Measurements from ENCODE around the gene TCF12. TPM values are rescaled to one million over a fixed set of nuclear protein-coding genes. Genes with fewer than 3 reads are reported as not detected.

Gene TCF12
- polyA plus RNA-seq, 1 experiment = 447 TPM

DNA sequence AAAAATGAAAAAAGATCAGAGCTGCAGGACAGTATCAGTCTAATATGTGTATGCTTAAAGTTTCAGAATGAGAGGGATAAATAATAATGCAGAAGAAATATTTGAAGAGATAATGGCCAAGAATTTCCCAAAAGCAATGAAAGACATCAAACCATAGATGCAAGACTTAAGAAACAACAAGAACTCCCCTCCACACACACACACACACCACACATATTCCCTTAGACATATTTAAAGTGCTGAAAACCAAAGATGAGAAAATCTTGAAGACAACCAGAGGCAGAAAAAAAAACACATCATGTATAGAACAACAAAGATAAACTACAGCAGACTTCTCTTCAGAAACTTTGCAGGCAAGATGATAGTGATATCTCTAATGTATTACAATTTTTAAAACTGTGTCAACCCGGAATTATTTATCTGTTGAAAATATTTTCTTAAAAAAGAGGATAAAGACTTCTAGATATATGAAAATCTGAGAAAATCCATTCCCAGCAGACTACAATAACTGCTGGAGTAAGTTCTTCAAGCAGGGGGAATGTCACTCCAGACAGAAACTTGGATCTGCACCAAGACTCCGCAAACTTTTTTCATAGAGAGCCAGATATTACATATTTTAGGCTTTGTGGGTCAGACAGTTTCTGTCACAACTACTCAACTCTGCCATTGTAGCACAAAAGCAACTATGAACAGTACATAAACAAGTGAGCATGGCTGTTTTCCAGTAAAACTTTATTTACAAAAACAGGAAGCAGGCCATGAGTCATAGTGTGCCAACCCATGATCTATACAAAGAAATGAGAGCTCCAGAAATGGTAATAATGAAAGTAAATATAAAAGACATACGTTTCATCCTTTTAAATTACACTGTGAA is 234.5 kb downstream of the TCF12 start:
- ChIA-PET CTCF (interaction anchor here (1.3 to 1.5 kb wide), 2 partner anchors 61 to 375 kb away, joined by 3 to 4 read pairs; no protein-coding TSS in a partner anchor), POLR2A (no interaction called here)
- H3K27ac ChIP-seq (ENCODE audit: low read depth, low read length) = no peak overlapping the region
- TF ChIP-seq, protein P1, sequence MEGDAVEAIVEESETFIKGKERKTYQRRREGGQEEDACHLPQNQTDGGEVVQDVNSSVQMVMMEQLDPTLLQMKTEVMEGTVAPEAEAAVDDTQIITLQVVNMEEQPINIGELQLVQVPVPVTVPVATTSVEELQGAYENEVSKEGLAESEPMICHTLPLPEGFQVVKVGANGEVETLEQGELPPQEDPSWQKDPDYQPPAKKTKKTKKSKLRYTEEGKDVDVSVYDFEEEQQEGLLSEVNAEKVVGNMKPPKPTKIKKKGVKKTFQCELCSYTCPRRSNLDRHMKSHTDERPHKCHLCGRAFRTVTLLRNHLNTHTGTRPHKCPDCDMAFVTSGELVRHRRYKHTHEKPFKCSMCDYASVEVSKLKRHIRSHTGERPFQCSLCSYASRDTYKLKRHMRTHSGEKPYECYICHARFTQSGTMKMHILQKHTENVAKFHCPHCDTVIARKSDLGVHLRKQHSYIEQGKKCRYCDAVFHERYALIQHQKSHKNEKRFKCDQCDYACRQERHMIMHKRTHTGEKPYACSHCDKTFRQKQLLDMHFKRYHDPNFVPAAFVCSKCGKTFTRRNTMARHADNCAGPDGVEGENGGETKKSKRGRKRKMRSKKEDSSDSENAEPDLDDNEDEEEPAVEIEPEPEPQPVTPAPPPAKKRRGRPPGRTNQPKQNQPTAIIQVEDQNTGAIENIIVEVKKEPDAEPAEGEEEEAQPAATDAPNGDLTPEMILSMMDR (IDR thresholded peaks at IDR 0.05; ENCODE audit: low read depth, low read length) = no peak
- no peak for DNase-seq (ENCODE audit: low read depth, low spot score)
- H3K27me3 ChIP-seq (ENCODE audit: control insufficient read depth, insufficient read depth, low read length) = no peaks in the 10 kb centered on the region
- peaks cover 4% of the 10 kb centered on the region for H3K9me3 ChIP-seq (ENCODE audit: control insufficient read depth, insufficient read depth, low read length)
- H3K4me3 ChIP-seq (ENCODE audit: low read depth, low read length) = no peak overlapping the region

DNA sequence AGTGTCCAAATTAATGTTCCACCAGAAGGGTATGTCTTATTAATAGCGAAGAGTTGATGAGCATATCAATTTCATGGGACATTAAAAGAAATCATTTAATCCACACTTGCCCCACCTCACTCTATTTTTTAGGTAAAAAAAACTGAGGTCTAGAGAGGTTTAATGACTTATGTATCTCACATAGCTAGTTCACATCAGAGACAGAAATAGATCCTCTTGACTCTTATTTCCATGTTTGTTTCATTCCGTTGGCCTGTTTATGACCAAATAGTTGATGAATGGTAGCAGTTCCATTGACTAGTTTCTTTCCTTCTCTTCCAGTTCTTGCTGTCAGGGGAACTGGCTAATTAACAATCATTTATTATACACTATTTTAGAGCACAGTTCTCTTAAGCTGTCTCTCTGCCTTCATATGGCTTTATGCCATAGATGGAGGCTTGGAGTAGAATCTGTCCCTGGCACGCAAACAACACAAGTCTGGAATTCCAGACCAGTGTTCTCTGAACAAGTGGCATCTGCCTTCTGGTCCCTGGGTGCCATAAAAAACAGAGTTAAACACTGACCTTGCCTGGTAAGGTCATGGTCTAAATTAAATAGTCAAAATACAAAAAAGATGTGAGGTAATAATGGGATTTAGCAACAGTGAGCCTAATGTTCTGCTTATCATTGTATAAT is 237.9 kb downstream of the TCF12 start:
- H3K4me3 ChIP-seq (ENCODE audit: low read depth, low read length) = no peak overlapping the region
- no peak overlapping the region for H3K27ac ChIP-seq (ENCODE audit: low read depth, low read length)
- POLR2A ChIA-PET = no interaction called here
- CTCF ChIA-PET = interaction anchor here (0.7 to 3.0 kb wide), 3 partner anchors 9 to 57 kb away, joined by 3 to 13 read pairs (median 4); no protein-coding TSS in a partner anchor
- no peaks in the 10 kb centered on the region for H3K27me3 ChIP-seq (ENCODE audit: control insufficient read depth, insufficient read depth, low read length)
- TF ChIP-seq, protein P1 (IDR thresholded peaks at IDR 0.05; ENCODE audit: low read depth, low read length) = no peak
- no peak for DNase-seq (ENCODE audit: low read depth, low spot score)
- H3K9me3 ChIP-seq (ENCODE audit: control insufficient read depth, insufficient read depth, low read length) = peaks cover 4% of the 10 kb centered on the region

DNA sequence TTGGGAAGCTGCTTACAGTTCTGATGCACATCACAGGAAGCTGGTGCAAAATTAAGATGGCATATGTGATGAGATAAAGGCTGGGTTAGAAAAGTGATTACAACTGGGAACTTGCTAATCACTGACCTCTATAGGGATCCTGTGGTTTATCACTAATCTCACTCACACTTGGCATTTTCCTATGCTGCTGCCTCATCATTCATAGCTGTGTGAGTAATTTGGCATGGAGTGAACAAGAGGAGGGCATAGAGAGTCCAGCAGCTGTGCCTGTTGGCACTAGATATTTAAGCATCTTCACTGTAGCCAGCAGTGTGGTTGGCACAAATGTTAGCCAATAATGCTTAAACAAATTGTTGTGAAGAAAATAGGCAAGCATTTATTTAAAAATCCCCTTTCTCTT is 240.1 kb downstream of the TCF12 start:
- no peak for DNase-seq (ENCODE audit: low read depth, low spot score)
- H3K27ac ChIP-seq (ENCODE audit: low read depth, low read length) = no peak overlapping the region
- H3K27me3 ChIP-seq (ENCODE audit: control insufficient read depth, insufficient read depth, low read length) = no peaks in the 10 kb centered on the region
- POLR2A ChIA-PET = interaction anchor here (1.1 kb wide), 2 partner anchors 8 to 60 kb away, joined by 3 to 4 read pairs; no protein-coding TSS in a partner anchor
- no peaks in the 10 kb centered on the region for H3K9me3 ChIP-seq (ENCODE audit: control insufficient read depth, insufficient read depth, low read length)
- TF ChIP-seq, protein P1 (IDR thresholded peaks at IDR 0.05; ENCODE audit: low read depth, low read length) = no peak
- CTCF ChIA-PET = interaction anchor here (0.9 to 1.5 kb wide), 3 partner anchors 12 to 148 kb away, joined by 3 to 4 read pairs (median 4); no protein-coding TSS in a partner anchor
- H3K4me3 ChIP-seq (ENCODE audit: low read depth, low read length) = no peak overlapping the region

DNA sequence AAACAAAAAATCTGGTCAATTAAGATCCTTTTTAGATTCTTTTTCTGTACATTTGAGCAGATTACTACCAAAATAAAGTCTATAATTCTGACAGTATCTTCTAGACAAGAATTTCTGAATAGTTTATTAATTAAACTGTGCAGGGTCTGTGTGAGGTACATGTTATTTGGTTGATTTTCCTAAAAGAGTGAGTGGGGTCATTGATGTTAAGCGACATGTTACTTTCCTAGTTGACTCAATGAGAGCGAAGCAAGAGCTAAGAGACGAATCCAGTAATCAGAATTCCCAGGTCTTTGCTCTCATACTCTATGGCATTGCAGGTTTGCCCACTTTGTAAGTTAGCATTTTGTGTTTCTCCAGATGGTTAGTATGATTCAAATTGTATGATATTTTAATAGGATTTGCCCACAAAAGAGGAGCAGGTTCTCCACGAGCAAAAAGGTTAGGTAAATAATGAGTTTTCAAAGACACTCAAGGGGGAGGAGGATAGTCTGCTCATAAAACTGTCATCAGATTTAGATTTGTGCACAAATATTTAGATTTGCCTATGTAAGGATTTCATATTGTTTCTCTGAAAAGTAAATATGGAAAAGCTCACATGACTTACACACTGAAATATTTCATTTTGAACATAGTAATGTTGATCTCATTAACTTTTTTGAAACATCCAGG is 240.7 kb downstream of the TCF12 start:
- ChIA-PET CTCF (interaction anchor here (0.8 to 1.5 kb wide), 4 partner anchors 12 to 148 kb away, joined by 3 to 4 read pairs (median 4); no protein-coding TSS in a partner anchor), POLR2A (interaction anchor here (1.1 kb wide), 2 partner anchors 9 to 59 kb away, joined by 3 to 4 read pairs; no protein-coding TSS in a partner anchor)
- Histone ChIP-seq H3K27ac (ENCODE audit: low read depth, low read length) (no peak overlapping the region), H3K4me3 (ENCODE audit: low read depth, low read length) (no peak overlapping the region), H3K9me3 (ENCODE audit: control insufficient read depth, insufficient read depth, low read length) (no peaks in the 10 kb centered on the region), H3K27me3 (ENCODE audit: control insufficient read depth, insufficient read depth, low read length) (no peaks in the 10 kb centered on the region)
- DNase-seq (ENCODE audit: low read depth, low spot score) = no peak
- TF ChIP-seq, protein P1 (IDR thresholded peaks at IDR 0.05; ENCODE audit: low read depth, low read length) = no peak

All from AG04450 (cell line).